Colonic mucosa (tissue), 4 donors: ENCODE data around the gene LHPP. TPM values are rescaled to one million over a fixed set of nuclear protein-coding genes. Genes with fewer than 3 reads are reported as not detected.
A peak's percentile ranks its signal among the peaks of the same experiment; 100 is the strongest.

ENCODE experiments used
- DNase-seq: peaks from one replicate; pipeline ENCODE4 v3.0.0-alpha.2; 2020
- H3K27ac ChIP-seq: fragments of 200-600 bp; one replicate; pipeline ENCODE4 v1.8.0; 2021
- H3K27me3 ChIP-seq: fragments of 200-600 bp; one replicate; pipeline ENCODE4 v1.8.0; 2021
- H3K36me3 ChIP-seq: fragments of 200-600 bp; one replicate; pipeline ENCODE4 v1.8.0; 2021
- H3K4me1 ChIP-seq: fragments of 200-600 bp; one replicate; pipeline ENCODE4 v1.8.0; 2021; ENCODE audit warnings: mild to moderate bottlenecking
- H3K4me3 ChIP-seq: fragments of 200-600 bp; one replicate; pipeline ENCODE4 v1.8.0; 2021
- H3K9ac ChIP-seq, 2 donors: one replicate each; pipeline ENCODE4 v1.7.0; 2013; ENCODE audit warnings: control low read depth in 2 of 2, low read depth in 2 of 2, low read length in 2 of 2
- H3K9me3 ChIP-seq: fragments of 200-600 bp; one replicate; pipeline ENCODE4 v1.8.0; 2021
- intact Hi-C: fragments of 100-400 bp; cut with DNase I; formaldehyde crosslinking; loops from one replicate; pipeline ENCODE4 v1.14.1; 2022
- total RNA-seq, 2 donors: library from RNA; stranded (reverse); fragmentation: NEBNext Ultra II Directional in 1 of 2; extraction: Animal tissue kit (Norgen Biotek cat#: 25700) in 1 of 2; gene quantifications; one replicate each; pipeline ENCODE4 v1.2.1, GENCODE V29; 2021
- TF ChIP-seq, protein P1 (sequence below): fragments of 200-600 bp; IDR thresholded peaks from one replicate; pipeline ENCODE4 v1.8.0; 2022; ENCODE audit warnings: antibody characterized with exemption, mild to moderate bottlenecking
- donor health status: healthy.
- donor health status: DM: no; HTN: no; CAD: no.
- donor health status: DM: no; HTN: no; CAD: no.

Gene LHPP
- total RNA-seq, 2 donors from 2014 or later = 12.8 to 24.6 TPM

DNA sequence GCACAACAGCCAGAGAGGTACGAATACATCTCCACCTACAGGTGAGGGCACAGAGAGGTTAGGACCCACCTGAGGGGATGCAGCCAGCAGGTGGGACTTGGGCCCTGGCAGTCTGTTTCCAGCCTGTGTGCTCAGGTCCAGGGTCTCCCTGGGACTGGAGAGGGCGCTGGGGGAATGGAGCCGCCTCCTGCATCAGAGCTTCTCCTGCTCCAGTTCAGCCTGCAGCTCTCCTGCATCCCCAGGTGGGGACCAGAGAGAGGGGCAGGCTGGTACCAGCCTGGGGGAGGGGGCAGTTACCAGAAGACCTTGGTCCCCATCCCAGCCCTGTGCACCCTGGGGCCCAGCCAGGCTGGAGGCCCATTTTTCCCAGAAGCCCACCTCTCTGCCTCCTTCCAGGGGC, 80.7 kb downstream of the LHPP start:
- no peak overlapping the region for H3K9ac ChIP-seq
- H3K27ac ChIP-seq = no peak overlapping the region
- H3K36me3 ChIP-seq = no peaks in the 10 kb centered on the region
- intact Hi-C loops = no loop called here
- H3K9me3 ChIP-seq = no peaks in the 10 kb centered on the region
- H3K4me3 ChIP-seq = no peak overlapping the region
- no peaks in the 10 kb centered on the region for H3K4me1 ChIP-seq
- no peaks in the 10 kb centered on the region for H3K27me3 ChIP-seq
- TF ChIP-seq, protein P1, sequence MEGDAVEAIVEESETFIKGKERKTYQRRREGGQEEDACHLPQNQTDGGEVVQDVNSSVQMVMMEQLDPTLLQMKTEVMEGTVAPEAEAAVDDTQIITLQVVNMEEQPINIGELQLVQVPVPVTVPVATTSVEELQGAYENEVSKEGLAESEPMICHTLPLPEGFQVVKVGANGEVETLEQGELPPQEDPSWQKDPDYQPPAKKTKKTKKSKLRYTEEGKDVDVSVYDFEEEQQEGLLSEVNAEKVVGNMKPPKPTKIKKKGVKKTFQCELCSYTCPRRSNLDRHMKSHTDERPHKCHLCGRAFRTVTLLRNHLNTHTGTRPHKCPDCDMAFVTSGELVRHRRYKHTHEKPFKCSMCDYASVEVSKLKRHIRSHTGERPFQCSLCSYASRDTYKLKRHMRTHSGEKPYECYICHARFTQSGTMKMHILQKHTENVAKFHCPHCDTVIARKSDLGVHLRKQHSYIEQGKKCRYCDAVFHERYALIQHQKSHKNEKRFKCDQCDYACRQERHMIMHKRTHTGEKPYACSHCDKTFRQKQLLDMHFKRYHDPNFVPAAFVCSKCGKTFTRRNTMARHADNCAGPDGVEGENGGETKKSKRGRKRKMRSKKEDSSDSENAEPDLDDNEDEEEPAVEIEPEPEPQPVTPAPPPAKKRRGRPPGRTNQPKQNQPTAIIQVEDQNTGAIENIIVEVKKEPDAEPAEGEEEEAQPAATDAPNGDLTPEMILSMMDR = no peak
- DNase-seq = no peak

GRCh38 chr10:124543146-124543545, 81.5 kb downstream of the LHPP start:
- intact Hi-C loops = no loop called here
- Histone ChIP-seq H3K27ac (no peak overlapping the region), H3K4me3 (no peak overlapping the region), H3K9me3 (no peaks in the 10 kb centered on the region), H3K36me3 (no peaks in the 10 kb centered on the region), H3K27me3 (no peaks in the 10 kb centered on the region), H3K4me1 (no peaks in the 10 kb centered on the region), H3K9ac (no peak overlapping the region)
- TF ChIP-seq, protein P1 = no peak
- DNase-seq = no peak

GRCh38 chr10:124543971-124544370, 82.3 kb downstream of the LHPP start:
- DNase-seq = no peak
- no peaks in the 10 kb centered on the region for H3K9me3 ChIP-seq
- intact Hi-C loops = no loop called here
- no peaks in the 10 kb centered on the region for H3K36me3 ChIP-seq
- H3K27ac ChIP-seq = no peak overlapping the region
- TF ChIP-seq, protein P1 = no peak
- H3K9ac ChIP-seq = no peak overlapping the region
- no peak overlapping the region for H3K4me3 ChIP-seq
- H3K4me1 ChIP-seq = no peaks in the 10 kb centered on the region
- no peaks in the 10 kb centered on the region for H3K27me3 ChIP-seq

DNA sequence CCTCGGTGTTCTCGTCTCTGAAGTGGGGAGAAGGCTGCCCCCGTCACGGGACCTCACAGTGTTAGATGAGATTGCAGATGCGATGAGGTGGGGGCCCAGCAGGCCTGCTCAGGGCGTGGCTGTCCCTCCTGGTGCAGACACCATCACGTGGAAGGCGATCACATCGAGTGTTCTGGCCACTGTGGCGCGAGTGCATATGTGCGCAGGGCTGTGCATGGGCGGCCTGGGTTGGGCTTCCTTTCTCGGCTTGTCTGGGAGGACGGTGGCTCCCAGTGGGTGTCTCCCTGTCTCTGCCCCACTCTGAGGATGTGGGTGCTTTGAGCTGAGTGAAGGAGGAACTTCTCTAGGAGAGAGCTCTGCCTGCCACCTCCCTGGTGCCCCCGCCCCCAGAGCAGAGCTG, 83.1 kb downstream of the LHPP start:
- Histone ChIP-seq H3K9me3 (no peaks in the 10 kb centered on the region), H3K9ac (no peak overlapping the region)
- DNase-seq = no peak

GRCh38 chr10:124545351-124546054, 83.9 kb downstream of the LHPP start:
- Histone ChIP-seq H3K36me3 (no peaks in the 10 kb centered on the region), H3K27ac (no peak overlapping the region), H3K4me1 (no peaks in the 10 kb centered on the region), H3K27me3 (no peaks in the 10 kb centered on the region), H3K9me3 (no peaks in the 10 kb centered on the region), H3K9ac (no peak overlapping the region), H3K4me3 (no peak overlapping the region)
- intact Hi-C loops = no loop called here
- DNase-seq = peak; percentile 48
- TF ChIP-seq, protein P1 = no peak

More for the DNA sequence above, 83.1 kb downstream of the LHPP start:
- Histone ChIP-seq H3K4me1 (no peaks in the 10 kb centered on the region), H3K27me3 (no peaks in the 10 kb centered on the region), H3K4me3 (no peak overlapping the region), H3K27ac (no peak overlapping the region), H3K36me3 (no peaks in the 10 kb centered on the region)
- TF ChIP-seq, protein P1 = no peak
- intact Hi-C loops = no loop called here
